ENCODE results near the gene PRDX2. TPM values are rescaled to one million over a fixed set of nuclear protein-coding genes. Genes with fewer than 3 reads are reported as not detected.

Gene PRDX2
- total RNA-seq, 1 experiment from 2014 or later: 216 TPM

GRCh38 chr19:12783291-12783848 is 18.2 kb downstream of the PRDX2 start:
- DNase-seq (ENCODE audit: extremely low read depth, low read depth): no peak

- DNase-seq (ENCODE audit: extremely low read depth, low read depth): no peak
Measured at GRCh38 chr19:12782424-12783290, 18.9 kb downstream of the PRDX2 start.

- DNase-seq (ENCODE audit: extremely low read depth, low read depth): no peak
Measured at GRCh38 chr19:12782174-12782423, 19.5 kb downstream of the PRDX2 start.

- no peak for DNase-seq (ENCODE audit: extremely low read depth, low read depth)
Measured at GRCh38 chr19:12779162-12779993, 22.2 kb downstream of the PRDX2 start.

- DNase-seq (ENCODE audit: extremely low read depth, low read depth): no peak
Measured at GRCh38 chr19:12778905-12779161, 22.8 kb downstream of the PRDX2 start.

- no peak for DNase-seq (ENCODE audit: extremely low read depth, low read depth)
Measured at GRCh38 chr19:12778017-12778904, 23.3 kb downstream of the PRDX2 start.

GRCh38 chr19:12777217-12778016 is 24.2 kb downstream of the PRDX2 start:
- DNase-seq (ENCODE audit: extremely low read depth, low read depth): no peak

GRCh38 chr19:12774588-12775555 is 26.7 kb downstream of the PRDX2 start, which contains the start of gene HOOK2:
Gene HOOK2, minus strand, starts transcription at chr19:12775552. Its CDS starts 103 bp downstream, at chr19:12775449.
- DNase-seq (ENCODE audit: extremely low read depth, low read depth): no peak

- no peak for DNase-seq (ENCODE audit: extremely low read depth, low read depth)
Measured at GRCh38 chr19:12773571-12773970, 28.0 kb downstream of the PRDX2 start.

- no peak for DNase-seq (ENCODE audit: extremely low read depth, low read depth)
Measured at GRCh38 chr19:12772323-12772722, 29.3 kb downstream of the PRDX2 start.

GRCh38 chr19:12770922-12771321 is 30.7 kb downstream of the PRDX2 start:
- DNase-seq (ENCODE audit: extremely low read depth, low read depth): no peak

GRCh38 chr19:12769689-12770088 is 31.9 kb downstream of the PRDX2 start:
- DNase-seq (ENCODE audit: extremely low read depth, low read depth): no peak

- no peak for DNase-seq (ENCODE audit: extremely low read depth, low read depth)
Measured at GRCh38 chr19:12767666-12768065, 33.9 kb downstream of the PRDX2 start.

GRCh38 chr19:12767150-12767549 is 34.5 kb downstream of the PRDX2 start:
- no peak for DNase-seq (ENCODE audit: extremely low read depth, low read depth)

GRCh38 chr19:12766051-12766521 is 35.5 kb downstream of the PRDX2 start:
- DNase-seq (ENCODE audit: extremely low read depth, low read depth): peak; percentile 72

GRCh38 chr19:12764698-12765097 is 36.9 kb downstream of the PRDX2 start:
- no peak for DNase-seq (ENCODE audit: extremely low read depth, low read depth)

- DNase-seq (ENCODE audit: extremely low read depth, low read depth): no peak
Measured at GRCh38 chr19:12763100-12763499, 38.5 kb downstream of the PRDX2 start.

- no peak for DNase-seq (ENCODE audit: extremely low read depth, low read depth)
Measured at GRCh38 chr19:12759686-12760085, 41.9 kb downstream of the PRDX2 start.

All from NCI-H460 (cell line).